SJSA1 (cell line): ENCODE results near the gene GRIK4. TPM values are rescaled to one million over a fixed set of nuclear protein-coding genes. Genes with fewer than 3 reads are reported as not detected.
"Not testable (repeated sequence)": the region's sequence is repeated elsewhere in the genome, so short reads cannot be mapped to it uniquely, and the experiment has no call there.

Experiments
- DNase-seq, 2 experiments: peaks; one replicate each; pipeline ENCODE4 v3.0.0-alpha.2; 2015 to 2020; ENCODE audit warnings: low spot score in 2 of 2, low read depth in 1 of 2
- H3K27ac ChIP-seq: fragments of 250-450 bp; sonication (Bioruptor Pico); 2 replicates; pipeline ENCODE4 v1.5.1; 2020; ENCODE audit warnings: mild to moderate bottlenecking, moderate library complexity
- H3K27me3 ChIP-seq: fragments of 250-450 bp; sonication (Bioruptor Pico); replicated peaks from 2 replicates; pipeline ENCODE4 v1.5.1; 2020; ENCODE audit warnings: mild to moderate bottlenecking, moderate library complexity
- H3K36me3 ChIP-seq: fragments of 250-450 bp; sonication (Bioruptor Pico); 2 replicates; pipeline ENCODE4 v1.5.1; 2020; ENCODE audit warnings: mild to moderate bottlenecking
- H3K4me1 ChIP-seq: fragments of 250-450 bp; sonication (Bioruptor Pico); replicated peaks from 2 replicates; pipeline ENCODE4 v1.6.1; 2021; ENCODE audit warnings: mild to moderate bottlenecking
- H3K4me3 ChIP-seq: fragments of 250-450 bp; sonication (Bioruptor Pico); 2 replicates; pipeline ENCODE4 v1.5.1; 2020; ENCODE audit warnings: mild to moderate bottlenecking
- H3K9me3 ChIP-seq: fragments of 250-450 bp; sonication (Bioruptor Pico); replicated peaks from 2 replicates; pipeline ENCODE4 v1.5.1; 2020; ENCODE audit warnings: mild to moderate bottlenecking
- total RNA-seq: library from RNA; depleted of rRNA; stranded (reverse); fragments of >200 nt; shearing (Covaris generic); gene quantifications from 2 replicates; pipeline ENCODE4 v1.2.3, GENCODE V29; 2014

The GRIK4 gene
- total RNA-seq, 1 experiment from 2014 or later = not detected

DNA sequence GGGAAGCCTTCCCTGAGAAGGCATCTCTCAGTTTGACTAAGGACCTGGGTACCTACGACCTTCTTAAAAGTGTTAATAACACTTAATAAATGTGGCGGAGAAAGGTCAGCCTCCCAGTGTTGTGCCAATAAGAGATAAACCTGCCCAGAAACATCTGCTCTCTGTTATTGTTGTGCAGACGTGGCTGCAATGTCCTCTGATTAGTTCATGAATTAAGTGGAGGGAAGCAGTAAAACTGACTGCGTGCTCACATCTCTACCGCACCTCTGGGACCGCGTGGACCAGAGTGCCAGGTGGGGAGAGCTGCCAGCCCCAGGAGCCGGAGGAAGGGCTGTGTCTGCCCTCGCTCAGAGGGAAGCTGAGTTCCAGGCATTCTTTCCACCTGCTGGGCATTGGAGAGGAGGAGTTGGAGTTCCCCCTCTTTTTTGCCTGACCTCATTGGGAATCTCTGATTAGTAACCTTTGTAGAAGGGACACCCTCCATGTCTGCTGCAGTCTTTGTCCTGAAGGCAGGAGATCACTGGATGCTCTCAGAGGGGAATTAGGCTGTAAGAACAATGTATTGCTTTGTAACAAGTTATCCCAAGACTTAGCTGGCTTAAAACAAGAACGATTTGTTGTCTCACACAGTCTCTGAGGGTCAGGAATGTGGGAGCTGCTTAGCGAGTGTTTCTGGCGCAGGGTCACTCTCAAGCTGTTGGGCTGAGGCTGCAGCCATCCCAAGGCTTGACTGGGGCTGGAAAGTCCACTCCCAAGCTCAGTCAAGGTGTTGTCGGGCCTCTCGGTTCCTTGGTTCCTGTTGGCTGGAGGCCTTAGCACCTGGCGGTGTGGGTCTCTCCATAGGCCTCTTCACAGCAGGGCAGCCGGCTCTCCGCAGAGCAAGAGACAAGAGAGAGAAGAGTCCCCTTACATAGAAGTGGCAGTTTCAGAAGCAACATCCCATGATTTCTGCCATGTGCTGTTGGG, 264.7 kb downstream of the GRIK4 start:
- DNase-seq = peak in 1 of 2 experiments; percentile 4

DNA sequence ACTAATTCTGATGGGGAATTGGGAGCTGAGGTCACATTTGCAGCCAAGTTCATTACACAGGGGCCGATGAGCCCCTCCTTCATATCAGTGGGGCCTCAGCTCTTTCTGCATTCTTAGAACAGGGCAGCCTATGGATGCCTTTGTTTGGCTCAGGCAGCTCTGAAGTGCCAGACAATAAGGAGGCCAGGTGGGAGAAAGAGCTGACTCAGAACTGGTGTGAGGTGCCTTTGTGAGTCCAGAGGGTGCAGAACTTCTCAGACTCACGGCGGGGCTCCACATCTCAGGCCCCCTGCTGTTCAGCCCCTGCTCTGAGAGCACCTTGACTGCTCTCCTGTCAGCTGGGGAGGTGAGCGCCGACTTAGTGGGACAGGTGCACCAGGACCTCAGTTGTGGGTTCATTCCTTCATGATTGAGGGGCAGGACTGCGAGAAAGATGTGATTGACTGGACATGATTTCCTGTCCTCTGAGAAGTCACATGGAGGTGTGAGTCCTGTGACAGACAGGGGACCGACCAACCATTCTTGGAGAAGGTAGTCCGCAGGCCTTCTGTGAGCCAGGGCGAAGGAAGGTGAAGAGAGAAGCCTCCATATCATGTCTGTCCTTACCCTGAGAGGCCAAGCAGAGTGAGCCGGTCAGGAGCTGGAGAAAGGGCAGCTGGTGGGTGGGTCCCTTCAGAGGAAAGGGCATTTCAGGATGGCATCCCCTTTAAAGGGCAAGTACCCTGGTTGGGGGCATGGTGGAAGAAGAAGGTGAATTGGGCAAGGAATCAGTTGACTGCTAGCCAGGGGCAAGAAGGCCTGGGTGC, 267.3 kb downstream of the GRIK4 start:
- Histone ChIP-seq H3K9me3 (no peaks in the 10 kb centered on the region), H3K27me3 (no peaks in the 10 kb centered on the region), H3K36me3 (no peaks in the 10 kb centered on the region), H3K4me1 (peaks cover 17% of the 10 kb centered on the region), H3K4me3 (no peak overlapping the region), H3K27ac (no peak overlapping the region)
- DNase-seq = no peak

More for the DNA sequence above, 264.7 kb downstream of the GRIK4 start:
- no peak overlapping the region for H3K4me3 ChIP-seq
- no peaks in the 10 kb centered on the region for H3K9me3 ChIP-seq
- no peak overlapping the region for H3K27ac ChIP-seq
- no peaks in the 10 kb centered on the region for H3K27me3 ChIP-seq
- no peaks in the 10 kb centered on the region for H3K36me3 ChIP-seq
- peaks cover 29% of the 10 kb centered on the region for H3K4me1 ChIP-seq

- peak in 1 of 2 experiments; percentile 37 for DNase-seq
Measured at GRCh38 chr11:120780239-120780638, 268.7 kb downstream of the GRIK4 start.

DNA sequence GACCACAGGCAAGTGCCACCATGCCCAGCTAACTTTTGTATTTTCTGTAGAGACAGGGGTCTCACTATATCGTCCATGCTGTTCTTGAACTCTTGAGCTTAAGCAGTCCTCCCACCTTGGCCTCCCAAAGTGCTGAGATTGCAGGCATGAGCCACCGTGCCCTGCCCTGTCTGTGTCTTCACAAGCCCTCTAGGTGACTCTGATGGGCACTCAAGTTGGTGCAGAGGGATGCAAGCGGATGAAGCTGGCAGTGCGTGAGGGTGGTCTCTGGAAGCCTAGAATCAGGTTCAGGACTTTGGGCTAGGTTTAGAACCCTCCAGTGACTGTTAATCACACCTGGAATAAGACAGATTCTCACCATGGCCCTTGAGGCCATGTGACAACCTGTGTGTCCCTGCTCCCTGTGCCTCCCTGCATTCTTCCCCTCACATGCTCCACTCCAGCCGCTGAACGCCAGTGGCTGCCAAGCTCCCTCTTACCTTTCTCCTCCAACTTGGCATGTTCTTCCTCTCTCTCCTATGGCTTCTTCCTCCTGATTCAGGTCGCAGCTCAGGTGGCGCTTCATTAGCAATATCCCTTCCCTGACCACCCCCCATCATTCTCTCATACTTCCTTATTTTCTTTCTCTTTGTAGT, 270.1 kb downstream of the GRIK4 start:
- peaks cover 13% of the 10 kb centered on the region for H3K4me1 ChIP-seq
- H3K27me3 ChIP-seq = no peaks in the 10 kb centered on the region
- DNase-seq = peak in 1 of 2 experiments; percentile 4
- H3K36me3 ChIP-seq = no peaks in the 10 kb centered on the region
- H3K4me3 ChIP-seq = no peak overlapping the region
- no peaks in the 10 kb centered on the region for H3K9me3 ChIP-seq
- no peak overlapping the region for H3K27ac ChIP-seq

More at GRCh38 chr11:120780239-120780638, 268.7 kb downstream of the GRIK4 start:
- Histone ChIP-seq H3K9me3 (no peaks in the 10 kb centered on the region), H3K4me1 (peaks cover 13% of the 10 kb centered on the region), H3K4me3 (no peak overlapping the region), H3K27me3 (no peaks in the 10 kb centered on the region), H3K27ac (peak overlapping the region; percentile 22; the same call in 1 of the 2 replicates), H3K36me3 (no peaks in the 10 kb centered on the region)

- Histone ChIP-seq H3K9me3 (no peaks in the 10 kb centered on the region), H3K4me3 (no peak overlapping the region), H3K27ac (no peak overlapping the region), H3K4me1 (peaks cover 11% of the 10 kb centered on the region), H3K36me3 (no peaks in the 10 kb centered on the region), H3K27me3 (no peaks in the 10 kb centered on the region)
- DNase-seq = peak in 1 of 2 experiments; percentile 7
Measured at GRCh38 chr11:120784566-120785251, 273.2 kb downstream of the GRIK4 start.

GRCh38 chr11:120785576-120785975, 274.0 kb downstream of the GRIK4 start:
- H3K4me3 ChIP-seq = no peak overlapping the region
- no peaks in the 10 kb centered on the region for H3K36me3 ChIP-seq
- peak in 1 of 2 experiments; percentile 5 for DNase-seq
- no peaks in the 10 kb centered on the region for H3K27me3 ChIP-seq
- H3K9me3 ChIP-seq = no peaks in the 10 kb centered on the region
- peaks cover 2% of the 10 kb centered on the region; the same call in 1 of the 2 replicates for H3K4me1 ChIP-seq
- H3K27ac ChIP-seq = no peak overlapping the region

DNA sequence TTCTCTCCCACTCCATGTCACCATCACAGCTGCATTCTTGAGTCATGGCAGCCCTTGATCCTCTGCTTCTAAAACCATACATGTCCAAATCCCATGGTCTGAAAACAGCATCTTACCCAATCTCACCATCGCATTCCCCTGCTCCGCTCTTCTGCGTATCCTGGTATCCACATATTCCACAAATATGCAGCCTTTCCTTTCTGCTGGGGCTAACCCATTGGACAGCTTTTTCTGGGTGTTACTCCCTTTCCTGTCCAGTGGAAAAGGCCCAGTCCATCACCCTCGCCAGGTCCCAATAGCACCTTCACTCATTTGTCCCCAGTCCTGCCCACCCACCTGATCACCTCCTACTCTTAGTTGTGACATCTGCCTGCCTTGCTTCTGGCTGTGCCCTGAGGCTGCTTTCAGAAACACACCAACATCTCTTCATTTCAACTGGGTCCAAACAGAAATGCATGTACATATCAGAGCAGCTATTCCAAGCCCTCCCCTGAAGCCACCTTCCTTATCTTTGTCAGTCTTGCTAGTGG, 274.7 kb downstream of the GRIK4 start:
- Histone ChIP-seq H3K27ac (no peak overlapping the region), H3K9me3 (no peaks in the 10 kb centered on the region), H3K4me1 (no peaks in the 10 kb centered on the region), H3K36me3 (no peaks in the 10 kb centered on the region), H3K27me3 (no peaks in the 10 kb centered on the region), H3K4me3 (no peak overlapping the region)
- DNase-seq = peak in 1 of 2 experiments; percentile 4

DNA sequence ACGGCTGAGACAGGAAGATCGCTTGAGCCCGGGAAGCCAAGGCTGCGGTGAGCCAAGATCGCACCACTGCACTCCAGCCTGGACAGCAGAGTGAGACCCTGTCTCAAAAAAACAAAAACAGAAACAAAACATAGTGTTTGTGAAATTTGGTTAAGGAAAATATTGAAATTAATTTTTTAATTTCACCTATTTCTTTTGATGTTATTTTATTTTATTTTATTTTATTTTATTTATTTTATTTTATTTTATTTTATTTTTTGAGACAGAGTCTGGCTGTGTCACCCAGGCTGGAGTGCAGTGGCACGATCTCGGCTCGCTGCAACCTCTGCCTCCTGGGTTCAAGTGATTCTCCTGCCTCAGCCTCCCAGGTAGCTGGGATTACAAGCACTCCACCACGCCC, 275.7 kb downstream of the GRIK4 start:
- not testable (repeated sequence) for H3K4me3 ChIP-seq, H3K4me1 ChIP-seq, DNase-seq, H3K27me3 ChIP-seq, H3K27ac ChIP-seq, H3K36me3 ChIP-seq, H3K9me3 ChIP-seq

DNA sequence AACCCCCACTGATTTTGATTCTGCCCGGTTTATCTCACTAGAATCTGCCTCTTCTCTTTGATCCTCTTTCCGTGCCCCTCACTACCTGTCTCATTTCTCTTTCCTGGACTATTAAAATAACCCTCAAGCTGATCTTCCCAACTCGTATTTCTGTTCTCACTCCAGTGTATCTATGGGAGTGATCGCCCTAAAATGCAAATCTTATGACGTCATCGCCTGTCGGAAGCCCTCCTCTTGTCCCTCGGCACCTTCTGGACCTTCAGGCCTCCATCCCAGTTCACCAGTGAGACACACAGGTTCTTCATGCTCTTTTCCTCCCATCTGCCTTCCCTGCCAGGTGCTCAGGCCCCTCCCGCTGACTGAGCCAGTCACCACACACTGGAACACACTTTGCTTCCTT, 277.8 kb downstream of the GRIK4 start:
- no peaks in the 10 kb centered on the region for H3K27me3 ChIP-seq

GRCh38 chr11:120792306-120792705, 280.8 kb downstream of the GRIK4 start:
- Histone ChIP-seq H3K9me3 (no peaks in the 10 kb centered on the region), H3K27me3 (no peaks in the 10 kb centered on the region), H3K4me1 (no peaks in the 10 kb centered on the region), H3K36me3 (no peaks in the 10 kb centered on the region), H3K4me3 (no peak overlapping the region), H3K27ac (no peak overlapping the region)
- DNase-seq = no peak

More for the DNA sequence above, 277.8 kb downstream of the GRIK4 start:
- no peak for DNase-seq
- H3K27ac ChIP-seq = no peak overlapping the region
- H3K4me3 ChIP-seq = no peak overlapping the region
- H3K36me3 ChIP-seq = no peaks in the 10 kb centered on the region
- H3K9me3 ChIP-seq = no peaks in the 10 kb centered on the region
- H3K4me1 ChIP-seq = no peaks in the 10 kb centered on the region

GRCh38 chr11:120793150-120793549, 281.6 kb downstream of the GRIK4 start:
- Histone ChIP-seq H3K27ac (no peak overlapping the region), H3K4me3 (no peak overlapping the region), H3K9me3 (no peaks in the 10 kb centered on the region), H3K36me3 (no peaks in the 10 kb centered on the region), H3K27me3 (no peaks in the 10 kb centered on the region), H3K4me1 (no peaks in the 10 kb centered on the region)
- DNase-seq = no peak

- no peak for DNase-seq
- no peak overlapping the region for H3K4me3 ChIP-seq
Measured at GRCh38 chr11:120793806-120794479, 282.4 kb downstream of the GRIK4 start.

More at GRCh38 chr11:120793806-120794479, 282.4 kb downstream of the GRIK4 start:
- Histone ChIP-seq H3K36me3 (no peaks in the 10 kb centered on the region), H3K4me1 (no peaks in the 10 kb centered on the region), H3K27ac (no peak overlapping the region), H3K27me3 (no peaks in the 10 kb centered on the region), H3K9me3 (no peaks in the 10 kb centered on the region)
